Vagina (tissue), 2 donors: ENCODE results near the gene TRMT1L. TPM values are rescaled to one million over a fixed set of nuclear protein-coding genes. Genes with fewer than 3 reads are reported as not detected.
"Not testable (repeated sequence)": the region's sequence is repeated elsewhere in the genome, so short reads cannot be mapped to it uniquely, and the experiment has no call there.

ENCODE experiments used
- DNase-seq, 2 donors: peaks; one replicate each; pipeline ENCODE4 v3.0.0-alpha.2; 2017; ENCODE audit errors: extremely low spot score in 2 of 2
- H3K27ac ChIP-seq: fragments of 200-600 bp; sonication (generic); one replicate; pipeline ENCODE4 v1.5.1; 2019
- H3K27me3 ChIP-seq: fragments of 200-600 bp; sonication (generic); one replicate; pipeline ENCODE4 v1.5.1; 2019
- H3K36me3 ChIP-seq, 2 donors: fragments of 200-600 bp; sonication (generic); one replicate each; pipeline ENCODE4 v1.5.1; 2017 to 2019
- H3K4me1 ChIP-seq: fragments of 200-600 bp; sonication (generic); one replicate; pipeline ENCODE4 v1.5.1; 2019
- H3K4me3 ChIP-seq, 2 donors: fragments of 200-600 bp; sonication (generic); 1 replicate in 1 of 2; 2 replicates in 1 of 2; pipeline ENCODE4 v1.5.1; 2016 to 2019
- H3K9me3 ChIP-seq: fragments of 200-600 bp; sonication (generic); one replicate; pipeline ENCODE4 v1.5.1; 2019
- CTCF ChIP-seq, 3 experiments: fragments of 450-650 bp in 2 of 3; fragments of 200-600 bp in 1 of 3; sonication (generic) in 1 of 3; IDR thresholded peaks; one replicate each; pipeline ENCODE4 v1.5.1; 2017 to 2019; ENCODE audit warnings: antibody characterized with exemption in 3 of 3, mild to moderate bottlenecking in 2 of 3, moderate library complexity in 2 of 3
- POLR2A ChIP-seq, 2 donors: fragments of 450-650 bp; IDR thresholded peaks; one replicate each; pipeline ENCODE4 v1.6.1; 2017; ENCODE audit warnings: antibody characterized with exemption in 2 of 2, mild to moderate bottlenecking in 2 of 2, moderate library complexity in 2 of 2
- POLR2AphosphoS5 ChIP-seq, 2 donors: sonication (generic); formaldehyde crosslinking; IDR thresholded peaks; one replicate each; pipeline ENCODE4 v1.9.0; 2017; ENCODE audit warnings: antibody characterized with exemption in 2 of 2, mild to moderate bottlenecking in 2 of 2, low read depth in 1 of 2; ENCODE audit not compliant: insufficient read depth in 1 of 2
- intact Hi-C: fragments of 100-400 bp; cut with DNase I; formaldehyde crosslinking; loops from one replicate; pipeline ENCODE4 v1.15.1; 2023
- total RNA-seq: library from RNA; depleted of rRNA; stranded (reverse); fragments of >200 nt; gene quantifications from one replicate; pipeline ENCODE4 v1.2.3, GENCODE V29; 2016

Gene TRMT1L
- 23.1 TPM for total RNA-seq

GRCh38 chr1:185156854-185157598, at the start of gene TRMT1L, which contains the start of gene SWT1:
Gene TRMT1L (minus strand): TSS chr1:185156953. CDS start chr1:185156712, 241 bp downstream.
Gene SWT1 (plus strand): TSS chr1:185157167. CDS start chr1:185160842, 3,675 bp downstream.
- intact Hi-C loops = loop anchor here (10.0 kb wide), 1 partner anchor 772 kb away; the partner anchor contains the start of gene C1orf21
- H3K9me3 ChIP-seq = no peaks in the 10 kb centered on the region
- TF ChIP-seq POLR2A (IDR thresholded peaks at IDR 0.05) (peak; percentile 62 to 98), CTCF (IDR thresholded peaks at IDR 0.05) (no peak), POLR2AphosphoS5 (IDR thresholded peaks at IDR 0.05; ENCODE audit: insufficient read depth in 1 of 2, low read depth in 1 of 2) (peak; percentile 98 to 100)
- H3K27ac ChIP-seq = peak within 1 kb of the TSS; percentile 99
- H3K4me3 ChIP-seq = peak within 1 kb of the TSS; percentile 96 to 98
- DNase-seq = peak; percentile 99 to 100
- H3K4me1 ChIP-seq = peaks cover 41% of the 10 kb centered on the region
- peaks cover 0 to 7% of the 10 kb centered on the region in 2 donors for H3K36me3 ChIP-seq
- H3K27me3 ChIP-seq = no peaks in the 10 kb centered on the region

GRCh38 chr1:185200889-185201288, 44.1 kb upstream of the TRMT1L start:
- intact Hi-C loops = no loop called here
- TF ChIP-seq CTCF (IDR thresholded peaks at IDR 0.05) (no peak), POLR2AphosphoS5 (IDR thresholded peaks at IDR 0.05; ENCODE audit: insufficient read depth in 1 of 2, low read depth in 1 of 2) (no peak), POLR2A (IDR thresholded peaks at IDR 0.05) (no peak)
- H3K36me3 ChIP-seq = peaks cover 0 to 7% of the 10 kb centered on the region in 2 donors
- no peaks in the 10 kb centered on the region for H3K27me3 ChIP-seq
- H3K4me1 ChIP-seq = no peaks in the 10 kb centered on the region
- H3K27ac ChIP-seq = no peak overlapping the region
- H3K4me3 ChIP-seq = no peak overlapping the region
- no peak for DNase-seq
- no peaks in the 10 kb centered on the region for H3K9me3 ChIP-seq

GRCh38 chr1:185198712-185199111, 42.0 kb upstream of the TRMT1L start:
- H3K36me3 ChIP-seq, H3K4me1 ChIP-seq, intact Hi-C loops, DNase-seq, H3K9me3 ChIP-seq, H3K27me3 ChIP-seq, H3K27ac ChIP-seq, H3K4me3 ChIP-seq: not testable (repeated sequence)

- no peaks in the 10 kb centered on the region for H3K4me1 ChIP-seq
- no peak overlapping the region for H3K4me3 ChIP-seq
- peaks cover 0 to 12% of the 10 kb centered on the region in 2 donors for H3K36me3 ChIP-seq
- no peak for DNase-seq
- intact Hi-C loops = no loop called here
- no peaks in the 10 kb centered on the region for H3K27me3 ChIP-seq
- no peak overlapping the region for H3K27ac ChIP-seq
- TF ChIP-seq POLR2AphosphoS5 (IDR thresholded peaks at IDR 0.05; ENCODE audit: insufficient read depth in 1 of 2, low read depth in 1 of 2) = no peak
- TF ChIP-seq CTCF (IDR thresholded peaks at IDR 0.05) = no peak
- no peak for TF ChIP-seq POLR2A (IDR thresholded peaks at IDR 0.05)
- no peaks in the 10 kb centered on the region for H3K9me3 ChIP-seq
Measured at GRCh38 chr1:185193756-185194155, 37.0 kb upstream of the TRMT1L start.

- Histone ChIP-seq H3K36me3 (peaks cover 0 to 37% of the 10 kb centered on the region in 2 donors), H3K27me3 (no peaks in the 10 kb centered on the region), H3K9me3 (no peaks in the 10 kb centered on the region), H3K4me3 (no peak overlapping the region), H3K4me1 (no peaks in the 10 kb centered on the region), H3K27ac (no peak overlapping the region)
- no peak for DNase-seq
- intact Hi-C loops = no loop called here
- no peak for TF ChIP-seq POLR2AphosphoS5 (IDR thresholded peaks at IDR 0.05; ENCODE audit: insufficient read depth in 1 of 2, low read depth in 1 of 2)
- peak; percentile 37 to 74 (median 43) for TF ChIP-seq CTCF (IDR thresholded peaks at IDR 0.05)
Measured at GRCh38 chr1:185170291-185170848, 13.6 kb upstream of the TRMT1L start.
